NCI-H2196 treated with DMSO at 0.1 percent for 48 hours (cell line): ENCODE results near the gene FBXO33.
"Not testable (repeated sequence)": the region's sequence is repeated elsewhere in the genome, so short reads cannot be mapped to it uniquely, and the experiment has no call there.

Experiments used
- DNase-seq: peaks from one replicate; lab custom pipeline; 2025; ENCODE audit not compliant: unreplicated experiment; lab: John Stamatoyannopoulos, UW

FBXO33 gene

GRCh38 chr14:39374851-39375250 lies 57.4 kb downstream of the FBXO33 start:
- no peak for DNase-seq

- DNase-seq, result no peak
Measured at GRCh38 chr14:39372656-39373055, 59.6 kb downstream of the FBXO33 start.

DNA sequence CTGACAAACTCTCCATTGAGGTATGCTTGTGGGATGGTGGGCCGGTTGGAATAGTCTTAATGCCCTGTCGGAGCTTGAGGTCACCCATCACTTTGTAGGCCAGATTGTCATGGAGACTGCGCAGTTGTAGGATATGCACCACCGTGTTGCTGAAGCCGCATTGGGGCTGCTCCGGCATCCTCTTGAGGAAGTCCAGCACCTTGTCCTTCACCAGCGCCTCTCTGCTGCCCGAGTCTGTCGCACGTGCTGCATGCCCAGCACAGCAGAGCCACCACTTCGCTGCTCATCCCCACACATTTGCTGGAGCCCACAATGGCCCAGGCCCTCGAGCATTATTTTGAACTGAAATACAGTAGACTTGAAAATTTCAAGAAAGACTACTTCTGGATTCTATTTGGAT lies 61.8 kb downstream of the FBXO33 start:
- no peak for DNase-seq

GRCh38 chr14:39369029-39369428 lies 63.2 kb downstream of the FBXO33 start:
- DNase-seq, result no peak

GRCh38 chr14:39368261-39368959 lies 63.8 kb downstream of the FBXO33 start:
- peak; percentile 2 for DNase-seq

DNA sequence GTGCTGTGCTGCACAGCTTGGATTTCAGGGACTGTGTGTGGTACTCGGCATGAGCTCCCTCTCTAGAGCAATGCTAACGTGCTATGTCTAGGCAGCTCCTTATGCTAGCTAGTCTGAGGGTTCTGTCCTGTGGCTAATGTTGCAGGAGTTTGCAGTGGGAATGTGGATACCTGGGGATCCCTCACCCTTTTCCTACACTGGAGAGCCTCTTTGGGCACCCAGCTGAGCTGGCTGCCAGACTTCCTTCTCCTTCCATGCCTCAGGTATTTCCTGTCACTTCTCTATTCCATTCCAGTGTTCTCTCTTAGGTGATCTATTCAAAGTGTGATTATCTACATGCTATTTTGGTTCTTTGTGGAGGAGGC lies 64.9 kb downstream of the FBXO33 start:
- no peak for DNase-seq

GRCh38 chr14:39366460-39367386 lies 65.5 kb downstream of the FBXO33 start:
- no peak for DNase-seq

DNA sequence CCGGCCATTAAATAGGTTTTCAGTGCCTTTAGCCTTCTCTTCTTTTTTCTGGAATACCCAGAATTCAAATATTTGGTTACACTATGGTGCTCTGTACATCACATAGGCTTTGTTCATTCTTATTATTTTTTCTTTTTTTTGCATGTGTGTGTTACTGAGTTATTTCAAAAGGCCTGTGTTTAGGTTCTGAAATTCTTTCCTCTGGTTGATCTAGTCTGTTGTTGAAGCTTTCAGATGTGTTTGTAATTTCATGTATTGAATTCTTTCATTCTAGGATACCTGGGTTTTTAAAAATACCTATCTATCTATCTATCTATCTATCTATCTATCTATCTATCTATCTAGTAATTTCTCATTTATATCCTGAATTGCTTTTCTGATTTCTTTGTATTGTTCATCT lies 66.9 kb downstream of the FBXO33 start:
- DNase-seq, result no peak

GRCh38 chr14:39364509-39364908 lies 67.7 kb downstream of the FBXO33 start:
- DNase-seq, result no peak

DNA sequence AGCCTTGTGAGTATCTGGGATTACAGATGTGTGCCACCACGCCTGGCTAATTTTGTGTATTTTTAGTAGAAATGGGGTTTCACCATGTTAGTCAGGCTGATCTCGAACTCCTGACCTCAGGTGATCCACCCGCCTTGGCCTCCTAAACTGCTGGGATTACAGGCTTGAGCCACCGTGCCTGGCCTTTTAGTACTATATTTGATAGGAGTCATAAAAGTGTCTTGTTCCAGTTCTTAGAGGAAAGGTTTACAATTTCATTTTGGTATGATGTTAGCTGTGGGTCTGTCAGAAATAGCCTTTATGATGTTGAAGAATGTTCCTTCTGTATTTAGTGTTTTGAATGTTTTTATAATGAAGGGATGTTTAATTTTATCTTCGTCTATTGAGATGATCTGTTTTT lies 70.7 kb downstream of the FBXO33 start:
- DNase-seq, result not testable (repeated sequence)

DNA sequence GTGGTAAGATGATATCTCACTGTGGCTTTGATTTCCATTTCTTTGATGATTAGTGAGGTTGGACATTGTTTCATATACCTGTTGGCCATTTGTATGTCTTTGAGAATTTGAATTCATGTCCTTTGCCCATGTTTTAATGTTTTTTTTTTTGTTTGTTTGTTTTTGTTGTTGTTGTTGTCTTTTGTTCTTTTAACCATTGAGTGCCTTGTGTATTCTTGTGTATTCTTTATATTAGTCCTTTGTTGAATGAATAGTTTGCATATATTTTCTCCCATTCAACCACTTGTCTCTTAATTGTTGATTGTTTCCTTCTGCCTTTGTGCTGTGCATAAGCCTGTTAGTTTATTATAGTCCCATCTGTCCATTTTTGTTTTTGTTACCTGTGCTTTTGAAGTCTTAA lies 71.9 kb downstream of the FBXO33 start:
- DNase-seq, result no peak

- DNase-seq, result not testable (repeated sequence)
Measured at GRCh38 chr14:39359069-39359468, 73.2 kb downstream of the FBXO33 start.

DNA sequence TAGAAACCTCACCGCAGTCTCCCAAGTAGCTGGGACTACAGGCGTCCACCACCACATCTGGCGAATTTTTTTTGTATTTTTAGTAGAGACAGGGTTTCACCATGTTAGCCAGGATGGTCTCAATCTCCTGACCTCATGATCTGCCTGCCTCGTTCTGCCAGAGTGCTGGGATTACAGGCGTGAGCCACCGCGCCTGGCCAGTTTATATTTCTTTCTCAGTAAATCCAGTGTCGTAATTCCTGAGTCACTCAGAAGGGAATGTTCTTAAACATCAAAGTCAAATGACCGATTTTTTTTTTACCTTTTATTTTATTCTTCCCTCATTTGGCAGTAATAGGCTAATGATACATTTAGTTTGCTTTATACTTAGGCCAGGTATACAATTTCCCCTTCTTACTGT lies 80.5 kb downstream of the FBXO33 start:
- no peak for DNase-seq

GRCh38 chr14:39350866-39351265 lies 81.4 kb downstream of the FBXO33 start:
- DNase-seq, result no peak
